Ascending aorta (tissue), 1 donor: ENCODE data around the gene CAAP1. TPM values are rescaled to one million over a fixed set of nuclear protein-coding genes. Genes with fewer than 3 reads are reported as not detected.

Experiments used
- total RNA-seq: library from RNA; depleted of rRNA; stranded (reverse); fragments of >200 nt; gene quantifications from one replicate; pipeline ENCODE4 v1.1.0, GENCODE V29; 2016

The CAAP1 gene
- total RNA-seq, 1 donor from 2014 or later, result 59.5 TPM

Other genes starting within 250 kb of the CAAP1 start
- 14.5 TPM for gene PLAA, start 54.4 kb upstream of the CAAP1 start, total RNA-seq
- 5.2 TPM for gene IFT74, start 63.6 kb upstream of the CAAP1 start, total RNA-seq
- not detected for gene LRRC19, start 112.9 kb upstream of the CAAP1 start, total RNA-seq
- gene TEK, start 216.4 kb upstream of the CAAP1 start, total RNA-seq, result 31.8 TPM